HAP-1 (cell line): Measurements from ENCODE around the gene TEN1.

Experiments used
- DNase-seq, 2 experiments: peaks; one replicate each; pipeline ENCODE4 v3.0.0-alpha.2; 2016 to 2020; ENCODE audit warnings: low spot score in 2 of 2
- H3K27me3 ChIP-seq: fragments of 250-450 bp; sonication (Bioruptor Pico); 2 replicates; pipeline ENCODE4 v1.5.1; 2020; ENCODE audit warnings: low read depth, mild to moderate bottlenecking, moderate library complexity
- H3K36me3 ChIP-seq: fragments of 250-450 bp; sonication (Bioruptor Pico); replicated peaks from 2 replicates; pipeline ENCODE4 v1.5.1; 2020; ENCODE audit warnings: mild to moderate bottlenecking
- H3K4me1 ChIP-seq: fragments of 250-450 bp; sonication (Bioruptor Pico); 2 replicates; pipeline ENCODE4 v1.5.1; 2020; ENCODE audit warnings: mild to moderate bottlenecking
- H3K4me3 ChIP-seq: fragments of 250-450 bp; sonication (Bioruptor Pico); 2 replicates; pipeline ENCODE4 v1.5.1; 2020; ENCODE audit warnings: mild to moderate bottlenecking, moderate library complexity
- H3K9me3 ChIP-seq: fragments of 250-450 bp; sonication (Bioruptor Pico); 2 replicates; pipeline ENCODE4 v1.5.1; 2020; ENCODE audit warnings: mild to moderate bottlenecking, moderate library complexity
- in situ Hi-C: fragments of 300-500 bp; cut with MboI; formaldehyde crosslinking; loops from 3 replicates; pipeline ENCODE4 v1.14.3; 2020; ENCODE audit warnings: low sequenced_read_pairs, inconsistent platforms, mixed read lengths

The TEN1 gene

DNA sequence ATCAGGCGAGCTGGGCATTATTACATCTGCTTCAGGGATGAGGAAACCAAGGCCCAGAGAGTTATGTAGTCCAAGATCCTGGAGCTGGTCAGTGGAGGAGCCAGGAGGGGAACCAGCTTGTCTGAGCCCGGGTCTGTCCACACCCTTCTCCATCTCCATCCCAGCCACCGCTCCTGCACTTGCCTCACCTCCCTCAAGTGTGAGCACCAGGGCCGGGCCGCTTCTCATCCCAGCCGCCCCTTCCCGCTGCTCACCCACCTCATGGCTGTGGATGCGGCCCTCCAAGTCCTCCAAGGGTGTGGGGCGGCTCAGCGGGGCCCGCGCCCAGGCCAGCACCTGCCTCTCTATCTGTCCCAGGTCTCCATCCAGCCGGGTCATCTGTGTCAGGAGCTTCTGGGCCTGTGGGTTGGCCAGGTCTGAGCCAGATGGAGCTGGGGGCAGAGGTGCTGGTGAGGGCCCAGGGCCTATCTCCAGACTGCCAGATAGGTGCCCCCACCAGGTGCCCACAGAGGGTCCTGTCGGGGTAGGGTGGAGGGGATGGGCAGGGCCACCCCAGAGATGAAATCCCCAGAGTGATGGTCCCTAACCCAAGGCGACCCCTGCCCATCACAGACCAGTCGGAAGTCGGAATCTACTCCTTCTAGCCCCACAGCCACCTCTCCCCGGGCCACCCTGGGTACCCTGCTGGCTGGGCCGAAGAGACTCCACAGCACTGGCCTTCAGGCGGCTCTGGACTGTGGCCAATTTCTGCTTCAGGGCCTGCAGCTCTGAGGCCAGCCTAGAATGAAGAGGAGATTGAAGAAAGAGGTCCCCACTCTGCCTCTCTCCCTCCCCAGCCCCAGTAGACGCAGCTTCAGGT lies 38.7 kb downstream of the TEN1 start:
- no peak for DNase-seq
- Histone ChIP-seq H3K4me3 (no peak overlapping the region), H3K9me3 (no peaks in the 10 kb centered on the region), H3K27me3 (no peaks in the 10 kb centered on the region), H3K36me3 (no peaks in the 10 kb centered on the region), H3K4me1 (no peaks in the 10 kb centered on the region)
- in situ Hi-C loops, result no loop called here

DNA sequence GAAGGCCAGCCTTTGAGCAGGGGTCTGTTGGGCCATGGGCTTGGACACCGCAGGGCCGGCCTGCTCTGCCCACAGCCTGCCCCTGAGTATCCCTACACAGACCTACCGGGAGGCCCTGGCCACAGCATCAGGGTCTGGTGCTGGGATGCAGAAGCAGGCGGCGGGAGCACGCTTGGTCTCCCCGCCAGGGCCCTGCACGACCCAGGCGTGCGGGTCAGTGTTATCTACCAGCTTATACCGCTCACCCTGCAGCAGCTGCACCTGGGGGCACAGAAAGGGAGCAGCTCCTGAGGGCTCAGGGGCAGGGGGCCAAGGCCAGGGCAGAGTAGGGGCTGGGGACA lies 39.3 kb downstream of the TEN1 start:
- Histone ChIP-seq H3K27me3 (no peaks in the 10 kb centered on the region), H3K4me3 (no peak overlapping the region), H3K36me3 (no peaks in the 10 kb centered on the region), H3K4me1 (no peaks in the 10 kb centered on the region), H3K9me3 (no peaks in the 10 kb centered on the region)
- DNase-seq, result no peak
- in situ Hi-C loops, result no loop called here

DNA sequence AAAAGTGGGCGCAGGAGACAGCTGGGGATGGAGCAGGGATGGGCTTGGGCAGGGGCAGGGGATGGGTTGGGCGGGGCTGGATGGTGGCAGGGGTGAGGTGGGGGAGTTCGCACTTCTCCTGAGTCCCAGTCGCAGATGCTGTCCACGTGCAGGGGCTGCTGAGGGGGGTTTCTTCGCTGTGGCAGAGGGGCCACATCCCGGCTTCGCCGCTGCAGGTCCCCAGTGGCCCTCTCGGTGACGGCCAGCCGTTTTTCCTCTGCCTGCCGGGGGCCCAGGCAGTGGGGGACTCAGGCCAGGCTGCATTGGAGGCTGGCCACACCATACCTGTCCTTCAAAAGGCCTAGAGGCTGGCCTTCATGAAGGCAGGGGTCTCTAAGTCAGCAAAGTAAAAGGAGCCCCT lies 39.8 kb downstream of the TEN1 start:
- H3K4me1 ChIP-seq, result no peaks in the 10 kb centered on the region
- H3K9me3 ChIP-seq, result no peaks in the 10 kb centered on the region
- H3K36me3 ChIP-seq, result no peaks in the 10 kb centered on the region
- no peak for DNase-seq
- no peak overlapping the region for H3K4me3 ChIP-seq
- in situ Hi-C loops, result no loop called here
- H3K27me3 ChIP-seq, result no peaks in the 10 kb centered on the region

DNA sequence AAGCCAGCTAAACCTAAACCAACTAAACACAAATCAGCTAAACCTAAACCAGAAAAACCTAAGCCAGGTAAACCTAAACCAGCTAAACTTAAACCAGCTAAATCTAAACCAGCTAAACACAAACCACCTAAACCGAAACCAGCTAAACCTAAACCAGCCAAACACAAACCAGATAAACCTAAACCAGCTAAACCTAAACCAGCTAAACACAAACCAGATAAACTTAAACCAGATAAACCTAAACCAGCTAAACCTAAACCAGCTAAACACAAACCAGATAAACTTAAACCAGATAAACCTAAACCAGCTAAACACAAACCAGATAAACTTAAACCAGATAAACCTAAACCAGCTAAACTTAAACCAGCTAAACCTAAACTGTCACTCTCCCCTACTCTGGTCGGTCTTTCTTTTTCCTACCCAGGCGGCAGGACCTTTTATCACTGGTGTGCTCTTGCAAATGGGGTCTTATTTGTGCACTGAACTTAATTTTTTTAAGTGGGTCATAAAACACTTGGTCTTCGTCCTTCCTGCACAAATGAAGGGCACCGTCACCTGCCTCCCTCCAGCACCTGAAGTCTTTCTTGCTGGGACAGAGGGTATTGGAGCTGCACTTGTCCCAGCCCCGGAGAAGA lies 40.9 kb downstream of the TEN1 start:
- no peak for DNase-seq
- Histone ChIP-seq H3K9me3 (no peaks in the 10 kb centered on the region), H3K27me3 (no peaks in the 10 kb centered on the region), H3K4me1 (no peaks in the 10 kb centered on the region), H3K36me3 (no peaks in the 10 kb centered on the region), H3K4me3 (no peak overlapping the region)
- in situ Hi-C loops, result no loop called here

DNA sequence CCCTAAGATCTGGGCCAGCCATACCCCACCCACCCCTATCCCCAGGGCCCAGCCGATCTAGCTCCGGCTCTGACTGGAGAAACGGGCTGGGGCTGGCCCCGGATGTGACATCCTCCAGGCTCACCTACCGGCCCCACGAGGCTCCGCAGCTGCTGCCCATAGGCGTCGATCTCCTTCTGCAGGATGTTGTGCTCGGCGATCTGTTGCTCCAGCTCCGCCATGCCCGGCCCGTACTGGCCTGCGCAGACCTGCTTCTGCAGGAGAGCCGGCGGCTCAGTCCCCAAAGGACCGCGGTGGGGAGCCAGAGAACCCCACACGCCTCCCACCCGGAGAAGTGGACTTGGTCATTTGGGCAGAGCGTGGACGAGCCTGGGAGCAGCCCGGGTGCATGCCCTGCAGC lies 43.2 kb downstream of the TEN1 start:
- Histone ChIP-seq H3K27me3 (no peaks in the 10 kb centered on the region), H3K4me1 (no peaks in the 10 kb centered on the region), H3K9me3 (no peaks in the 10 kb centered on the region), H3K4me3 (no peak overlapping the region), H3K36me3 (no peaks in the 10 kb centered on the region)
- no peak for DNase-seq
- in situ Hi-C loops, result no loop called here

DNA sequence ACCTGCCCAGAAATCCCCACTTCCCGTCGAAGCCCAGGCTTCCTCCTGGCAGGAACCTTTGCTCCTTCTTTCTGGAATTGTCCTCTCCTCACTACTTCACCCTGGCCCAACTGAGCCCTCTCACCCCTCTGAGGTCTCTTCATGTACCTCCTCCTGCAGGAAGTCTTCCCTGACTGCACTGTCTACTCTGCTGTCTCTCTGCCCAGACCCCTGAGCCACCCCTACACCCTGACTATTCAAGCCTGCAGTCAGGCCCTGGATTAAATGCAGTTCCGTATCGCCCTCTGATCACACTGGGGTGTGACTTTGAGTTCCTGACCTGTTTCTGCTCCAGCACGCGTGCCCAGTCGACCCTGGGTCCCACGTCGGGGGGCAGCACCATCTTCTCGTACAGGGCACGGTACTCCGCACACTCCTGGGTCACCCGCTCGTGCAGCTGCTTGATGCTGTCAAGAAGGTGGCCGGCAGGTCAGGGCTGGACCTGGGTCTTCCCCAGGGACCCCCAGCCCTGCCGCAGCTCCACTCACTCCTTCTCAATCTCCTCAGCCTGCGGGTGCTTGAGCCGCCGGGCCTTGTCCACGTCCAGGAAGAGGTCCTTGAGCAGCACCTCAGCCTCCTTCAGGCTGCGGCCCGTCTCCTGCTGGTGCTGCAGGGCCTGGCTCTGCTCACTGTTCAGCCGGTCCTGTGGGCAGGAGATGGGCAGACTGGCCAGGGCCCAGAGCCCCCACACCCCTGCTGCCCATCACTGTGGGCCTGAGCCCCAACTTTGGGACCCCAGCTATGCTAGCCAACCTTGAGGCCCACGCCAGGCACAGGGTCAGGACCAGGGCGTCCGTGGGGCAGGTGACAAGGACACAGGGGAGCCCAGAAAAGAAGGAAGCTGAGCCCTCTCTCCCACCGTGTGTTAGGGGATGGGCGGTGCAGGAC lies 44.2 kb downstream of the TEN1 start:
- DNase-seq, result no peak
- Histone ChIP-seq H3K4me1 (no peaks in the 10 kb centered on the region), H3K9me3 (no peaks in the 10 kb centered on the region), H3K27me3 (no peaks in the 10 kb centered on the region), H3K36me3 (no peaks in the 10 kb centered on the region), H3K4me3 (no peak overlapping the region)
- in situ Hi-C loops, result no loop called here

DNA sequence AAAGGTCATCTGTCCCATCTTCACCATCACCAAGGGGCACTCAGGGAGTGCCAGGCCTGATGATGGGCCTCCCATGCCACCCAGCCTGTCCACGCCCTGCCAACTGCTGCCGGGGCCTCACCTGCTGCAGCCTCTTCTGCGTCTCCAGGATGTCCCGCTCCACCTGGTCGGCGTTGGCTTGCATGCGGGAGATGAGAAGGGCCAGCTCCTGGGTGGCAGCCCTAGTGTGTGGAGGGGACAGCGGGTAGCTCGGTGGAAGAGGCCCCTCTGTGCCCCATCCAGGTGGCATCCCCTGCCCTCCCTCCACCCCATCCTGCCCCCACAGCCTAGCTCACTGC lies 44.8 kb downstream of the TEN1 start:
- DNase-seq, result no peak
- Histone ChIP-seq H3K9me3 (no peaks in the 10 kb centered on the region), H3K36me3 (no peaks in the 10 kb centered on the region), H3K27me3 (no peaks in the 10 kb centered on the region), H3K4me3 (no peak overlapping the region), H3K4me1 (no peaks in the 10 kb centered on the region)
- in situ Hi-C loops, result no loop called here

DNA sequence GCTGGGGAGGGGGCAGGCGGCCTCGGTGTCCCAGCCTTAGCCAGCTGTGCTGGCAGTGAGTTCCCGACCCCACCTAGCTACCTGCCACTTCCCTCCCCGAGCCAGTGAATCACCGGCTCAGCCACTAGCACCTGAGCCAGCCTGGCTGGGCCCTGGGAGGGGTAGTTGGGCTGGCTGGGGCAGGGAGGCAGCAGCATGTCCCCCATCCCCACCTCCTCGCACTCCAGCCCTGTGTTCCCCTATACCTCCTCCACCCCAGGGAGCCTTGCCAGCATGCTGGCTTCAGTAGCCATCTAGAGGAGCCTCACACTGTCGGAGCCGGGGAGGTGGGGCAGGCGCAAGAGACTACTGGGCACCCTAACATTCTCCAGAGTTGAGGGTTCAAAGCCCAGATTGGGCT lies 45.3 kb downstream of the TEN1 start:
- H3K36me3 ChIP-seq, result no peaks in the 10 kb centered on the region
- H3K27me3 ChIP-seq, result no peaks in the 10 kb centered on the region
- DNase-seq, result no peak
- H3K4me3 ChIP-seq, result no peak overlapping the region
- in situ Hi-C loops, result no loop called here
- no peaks in the 10 kb centered on the region for H3K9me3 ChIP-seq
- H3K4me1 ChIP-seq, result no peaks in the 10 kb centered on the region

DNA sequence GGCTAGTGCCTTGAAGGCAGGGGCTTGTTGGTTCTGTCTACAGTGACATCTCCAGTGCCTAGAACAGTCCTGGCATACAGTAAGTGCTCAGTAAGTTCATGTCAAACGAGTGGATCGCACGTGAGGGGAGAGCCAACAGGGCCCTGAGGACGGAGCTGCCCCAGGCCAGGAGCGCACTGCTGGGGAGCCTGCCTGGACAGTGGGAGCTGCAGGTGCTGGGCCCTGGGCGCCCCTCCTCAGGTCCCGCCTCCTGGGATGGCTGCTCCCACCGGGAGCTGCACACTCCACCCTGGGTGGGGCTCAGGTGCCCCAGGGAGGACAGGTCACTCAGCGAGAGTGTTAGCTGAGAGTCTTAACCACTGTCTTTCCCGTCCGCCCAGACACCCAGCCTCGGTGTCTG lies 46.3 kb downstream of the TEN1 start:
- Histone ChIP-seq H3K27me3 (no peaks in the 10 kb centered on the region), H3K4me3 (no peak overlapping the region), H3K36me3 (no peaks in the 10 kb centered on the region), H3K9me3 (no peaks in the 10 kb centered on the region), H3K4me1 (no peaks in the 10 kb centered on the region)
- DNase-seq, result no peak
- in situ Hi-C loops, result no loop called here

DNA sequence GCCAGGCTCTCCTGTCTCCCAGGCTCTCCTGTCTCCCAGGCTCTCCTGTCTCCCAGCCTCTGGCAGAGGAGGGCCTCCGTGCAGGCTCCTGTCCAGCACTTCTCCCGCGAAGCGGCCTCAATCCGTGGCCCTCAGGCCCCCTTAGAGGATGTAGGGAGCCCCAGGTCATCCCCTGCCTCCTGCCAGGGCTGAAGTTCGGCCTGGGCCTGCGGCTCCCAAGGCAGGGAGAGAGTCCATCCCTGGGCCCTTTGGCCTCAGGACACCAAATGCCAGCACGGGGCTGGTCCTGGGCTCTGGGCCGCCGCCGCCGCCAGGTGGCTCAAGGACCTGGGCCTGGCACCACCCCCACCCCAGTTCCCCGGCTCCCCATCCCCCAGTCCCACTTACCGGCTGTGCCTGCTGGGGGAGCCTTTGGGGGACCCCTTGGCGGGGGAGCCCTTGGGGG lies 47.7 kb downstream of the TEN1 start:
- Histone ChIP-seq H3K27me3 (no peaks in the 10 kb centered on the region), H3K4me3 (no peak overlapping the region), H3K4me1 (no peaks in the 10 kb centered on the region), H3K9me3 (no peaks in the 10 kb centered on the region), H3K36me3 (no peaks in the 10 kb centered on the region)
- no peak for DNase-seq
- in situ Hi-C loops, result no loop called here

DNA sequence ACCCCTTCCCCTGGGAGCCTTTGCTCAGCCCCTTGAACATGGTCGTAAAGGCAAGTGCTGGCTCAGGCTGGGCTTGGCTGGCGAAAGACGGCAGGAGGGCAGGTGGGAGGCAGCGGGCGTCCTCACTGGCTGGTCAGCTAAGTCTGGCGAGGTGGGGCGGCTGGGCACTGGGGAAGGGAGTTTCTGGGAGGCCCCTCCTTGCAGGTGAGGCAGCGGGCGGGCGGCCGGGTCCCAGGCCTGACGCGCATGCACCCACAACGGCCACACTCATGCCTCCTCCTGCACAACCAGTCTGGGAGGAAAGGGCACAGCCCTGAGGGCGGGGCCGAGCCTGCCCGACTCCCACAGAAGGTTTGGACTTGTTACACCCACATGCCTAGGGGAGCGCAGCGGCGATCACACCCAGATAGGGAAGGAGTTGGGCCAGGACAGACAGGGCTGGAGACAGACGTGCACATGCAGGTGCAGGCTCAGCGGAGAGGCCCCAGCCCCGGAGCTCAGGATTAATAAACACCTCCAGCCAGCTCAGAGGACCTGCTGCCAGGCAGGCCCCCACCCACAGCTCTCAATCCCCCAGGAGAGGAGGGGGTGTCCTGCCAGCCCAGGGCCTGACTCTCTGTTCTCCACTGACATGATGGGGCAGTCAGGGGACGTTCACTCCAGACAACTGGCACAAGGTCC lies 48.3 kb downstream of the TEN1 start, which contains the start of gene EVPL:
TSS of gene EVPL (minus strand) at position 148 of the 681 bp plus-strand sequence. CDS start at position 40, 108 bp downstream.
- in situ Hi-C loops, result no loop called here
- Histone ChIP-seq H3K9me3 (no peaks in the 10 kb centered on the region), H3K27me3 (no peaks in the 10 kb centered on the region), H3K4me1 (no peaks in the 10 kb centered on the region), H3K4me3 (no peak within 1 kb of the TSS), H3K36me3 (no peaks in the 10 kb centered on the region)
- DNase-seq, result no peak

DNA sequence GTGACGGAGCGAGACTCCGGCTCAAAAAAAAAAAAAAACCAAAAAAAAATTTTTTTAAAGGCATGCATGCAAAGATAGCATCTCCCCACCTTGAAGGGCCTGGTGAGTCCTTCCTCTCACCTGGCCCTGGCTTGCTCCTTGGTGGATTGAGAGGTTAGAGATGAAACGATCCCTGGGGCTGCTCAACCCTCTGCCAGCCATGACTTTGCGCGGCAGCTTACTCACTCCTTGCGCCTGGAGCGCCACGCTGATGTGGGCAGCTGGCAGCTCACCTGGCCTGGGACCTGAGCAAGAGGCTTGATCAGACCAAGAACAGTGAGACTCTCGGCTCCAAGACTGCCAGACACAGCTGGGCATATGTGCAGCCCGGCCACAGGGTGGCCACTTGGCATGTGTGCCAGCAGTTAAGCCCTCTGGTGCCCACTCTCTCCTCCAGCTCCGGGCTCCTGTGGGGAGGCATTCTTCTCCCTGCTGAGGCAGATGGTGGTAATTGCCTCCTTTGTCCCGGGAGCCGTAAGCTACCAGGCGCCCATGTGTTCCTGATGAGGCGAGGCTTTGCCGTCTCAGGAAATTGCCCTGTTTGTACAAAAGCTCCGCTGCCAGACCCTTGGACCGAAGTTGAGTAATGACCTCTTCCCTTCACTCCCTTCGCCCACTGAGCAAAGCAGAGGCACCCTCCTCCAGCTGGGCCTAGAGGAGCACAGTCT lies 53.2 kb downstream of the TEN1 start:
- no peaks in the 10 kb centered on the region for H3K36me3 ChIP-seq
- no peaks in the 10 kb centered on the region for H3K27me3 ChIP-seq
- H3K4me1 ChIP-seq, result no peaks in the 10 kb centered on the region
- no peak for DNase-seq
- in situ Hi-C loops, result no loop called here
- H3K4me3 ChIP-seq, result no peak overlapping the region
- H3K9me3 ChIP-seq, result no peaks in the 10 kb centered on the region

DNA sequence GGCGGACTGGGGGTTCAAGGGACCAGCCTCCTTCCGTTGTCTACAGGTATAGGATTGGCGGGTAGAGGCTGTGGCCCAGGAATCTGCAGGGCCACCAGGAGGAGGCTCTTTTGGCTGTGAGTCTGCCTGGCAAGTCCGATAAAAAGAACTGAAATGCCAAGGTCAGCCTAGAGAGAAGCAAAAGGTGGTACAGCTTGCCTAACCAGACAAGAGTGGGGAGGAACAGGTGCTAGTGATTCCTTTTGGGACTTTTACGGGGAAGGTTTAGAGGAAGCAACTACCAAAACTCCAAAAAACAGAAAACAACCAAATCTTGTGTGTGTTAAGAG lies 53.7 kb downstream of the TEN1 start:
- Histone ChIP-seq H3K4me3 (no peak overlapping the region), H3K27me3 (no peaks in the 10 kb centered on the region), H3K4me1 (no peaks in the 10 kb centered on the region), H3K36me3 (no peaks in the 10 kb centered on the region), H3K9me3 (no peaks in the 10 kb centered on the region)
- in situ Hi-C loops, result no loop called here
- DNase-seq, result no peak
